H9 (cell line): ENCODE measurements around the gene NUDT16. TPM values are rescaled to one million over a fixed set of nuclear protein-coding genes. Genes with fewer than 3 reads are reported as not detected.

Experiments
- DNase-seq: peaks from one replicate; pipeline ENCODE4 v3.0.0-alpha.2; 2017
- H2AFZ ChIP-seq: one replicate; pipeline ENCODE4 v1.6.1; 2013; ENCODE audit warnings: mild to moderate bottlenecking, low read length, control low read depth, moderate library complexity
- H2AK5ac ChIP-seq: 2 replicates; pipeline ENCODE4 v1.6.1; 2013; ENCODE audit warnings: low read length, control low read depth, mixed read lengths; ENCODE audit not compliant: insufficient read length
- H2BK120ac ChIP-seq: one replicate; pipeline ENCODE4 v1.6.1; 2013; ENCODE audit warnings: low read depth, mild to moderate bottlenecking, low read length, control low read depth, inconsistent platforms; ENCODE audit not compliant: poor library complexity, severe bottlenecking
- H2BK12ac ChIP-seq: 2 replicates; pipeline ENCODE4 v1.6.1; 2013; ENCODE audit warnings: low read length, control low read depth, mixed read lengths, low read depth; ENCODE audit not compliant: insufficient read length
- H2BK15ac ChIP-seq: 2 replicates; pipeline ENCODE4 v1.6.1; 2013; ENCODE audit warnings: low read depth, low read length, control low read depth
- H2BK20ac ChIP-seq: one replicate; pipeline ENCODE4 v1.6.1; 2013; ENCODE audit warnings: low read depth, mild to moderate bottlenecking, low read length, control low read depth, inconsistent platforms; ENCODE audit not compliant: poor library complexity, severe bottlenecking
- H2BK5ac ChIP-seq: 2 replicates; pipeline ENCODE4 v1.6.1; 2013; ENCODE audit warnings: low read length, control low read depth, mixed read lengths; ENCODE audit not compliant: insufficient read length
- H3K14ac ChIP-seq: 2 replicates; pipeline ENCODE4 v1.6.1; 2013; ENCODE audit warnings: low read length, control low read depth; ENCODE audit not compliant: insufficient read depth
- H3K18ac ChIP-seq: 2 replicates; pipeline ENCODE4 v1.6.1; 2013; ENCODE audit warnings: low read depth, mild to moderate bottlenecking, mixed read lengths, low read length, control low read depth; ENCODE audit not compliant: insufficient read length
- H3K23ac ChIP-seq: 2 replicates; pipeline ENCODE4 v1.6.1; 2013; ENCODE audit warnings: low read length, control low read depth, mixed read lengths, low read depth; ENCODE audit not compliant: insufficient read length
- H3K23me2 ChIP-seq: 2 replicates; pipeline ENCODE4 v1.6.1; 2013; ENCODE audit warnings: low read depth, mild to moderate bottlenecking, mixed read lengths, low read length, control low read depth; ENCODE audit not compliant: insufficient read length, poor library complexity, severe bottlenecking
- H3K27ac ChIP-seq: 2 replicates; pipeline ENCODE4 v1.5.1; 2013; ENCODE audit warnings: low read length, control low read depth, mixed read lengths, low read depth; ENCODE audit not compliant: insufficient read length
- H3K27me3 ChIP-seq: 2 replicates; pipeline ENCODE4 v1.6.1; 2013; ENCODE audit warnings: low read length, control low read depth, inconsistent platforms; ENCODE audit not compliant: insufficient read depth
- H3K4ac ChIP-seq: 2 replicates; pipeline ENCODE4 v1.6.1; 2013; ENCODE audit warnings: low read depth, mild to moderate bottlenecking, control low read depth, inconsistent platforms, low read length, moderate library complexity
- H3K4me1 ChIP-seq: 2 replicates; pipeline ENCODE4 v1.6.1; 2013; ENCODE audit warnings: low read length, control low read depth, inconsistent platforms; ENCODE audit not compliant: insufficient read depth
- H3K4me2 ChIP-seq: 2 replicates; pipeline ENCODE4 v1.6.1; 2013; ENCODE audit warnings: low read length, control low read depth, mixed read lengths; ENCODE audit not compliant: insufficient read length, insufficient read depth
- H3K56ac ChIP-seq: 2 replicates; pipeline ENCODE4 v1.6.1; 2013; ENCODE audit warnings: low read depth, mild to moderate bottlenecking, mixed read lengths, low read length, control low read depth; ENCODE audit not compliant: insufficient read length
- H3K79me1 ChIP-seq: 2 replicates; pipeline ENCODE4 v1.6.1; 2013; ENCODE audit warnings: low read depth, mild to moderate bottlenecking, moderate library complexity, low read length, control low read depth, inconsistent platforms; ENCODE audit not compliant: insufficient read depth, poor library complexity, severe bottlenecking
- H3K79me2 ChIP-seq: 2 replicates; pipeline ENCODE4 v1.6.1; 2013; ENCODE audit warnings: low read length, control low read depth, inconsistent platforms; ENCODE audit not compliant: insufficient read depth
- H3K9ac ChIP-seq: 2 replicates; pipeline ENCODE4 v1.6.1; 2013; ENCODE audit warnings: low read length, control low read depth, mixed read lengths; ENCODE audit not compliant: insufficient read length; ENCODE audit errors: extremely low read depth
- H3K9me3 ChIP-seq: one replicate; pipeline ENCODE4 v1.6.1; 2013; ENCODE audit warnings: low read depth, low read length, inconsistent platforms; ENCODE audit not compliant: control insufficient read depth
- H3T11ph ChIP-seq: one replicate; pipeline ENCODE4 v1.6.1; 2013; ENCODE audit warnings: mild to moderate bottlenecking, low read length, control low read depth, inconsistent platforms
- H4K20me1 ChIP-seq: one replicate; pipeline ENCODE4 v1.6.1; 2013; ENCODE audit not compliant: control insufficient read depth, insufficient read length, insufficient read depth
- H4K5ac ChIP-seq: 2 replicates; pipeline ENCODE4 v1.6.1; 2013; ENCODE audit warnings: low read depth, mild to moderate bottlenecking, mixed read lengths, low read length, control low read depth; ENCODE audit not compliant: insufficient read length
- H4K8ac ChIP-seq: replicated peaks from 2 replicates; pipeline ENCODE4 v1.6.1; 2013; ENCODE audit warnings: low read length, control low read depth, mixed read lengths, low read depth; ENCODE audit not compliant: insufficient read length
- H4K91ac ChIP-seq: 2 replicates; pipeline ENCODE4 v1.6.1; 2013; ENCODE audit warnings: low read depth, mild to moderate bottlenecking, moderate library complexity, mixed read lengths, low read length, control low read depth; ENCODE audit not compliant: insufficient read length
- H3K27ac Mint-ChIP-seq, 3 experiments: 2 replicates in 2 of 3; 3 replicates in 1 of 3; pipeline ENCODE4 v1.8.0; 2020 to 2021; ENCODE audit warnings: mixed read lengths in 3 of 3, mild to moderate bottlenecking in 1 of 3, moderate library complexity in 1 of 3
- H3K27me3 Mint-ChIP-seq: 2 replicates; pipeline ENCODE4 v1.8.0; 2021; ENCODE audit warnings: low read depth, mild to moderate bottlenecking, moderate library complexity, mixed read lengths
- H3K36me3 Mint-ChIP-seq, 3 experiments: 2 replicates in 2 of 3; 3 replicates in 1 of 3; pipeline ENCODE4 v1.8.0; 2020 to 2021; ENCODE audit warnings: low read depth in 3 of 3, mixed read lengths in 3 of 3; ENCODE audit not compliant: insufficient read depth in 1 of 3
- H3K4me1 Mint-ChIP-seq, 2 experiments: 2 replicates each; pipeline ENCODE4 v1.8.0; 2020; ENCODE audit warnings: mixed read lengths in 2 of 2
- H3K4me3 Mint-ChIP-seq, 2 experiments: 2 replicates in 1 of 2; 3 replicates in 1 of 2; pipeline ENCODE4 v1.8.0; 2020 to 2021; ENCODE audit warnings: mild to moderate bottlenecking in 2 of 2, mixed read lengths in 2 of 2, moderate library complexity in 1 of 2
- H3K9me3 Mint-ChIP-seq, 2 experiments: 2 replicates in 1 of 2; 3 replicates in 1 of 2; pipeline ENCODE4 v1.8.0; 2020; ENCODE audit warnings: mild to moderate bottlenecking in 2 of 2, mixed read lengths in 2 of 2, moderate library complexity in 1 of 2
- WGBS: extraction: QIAGEN DNeasy Blood & Tissue Kit; methylation state at CpG from one replicate; pipeline ENCODE4 v1.1.7; 2013; ENCODE audit warnings: missing lambda C conversion rate, low lambda C conversion rate, mixed read lengths; ENCODE audit not compliant: insufficient read length; ENCODE audit errors: extremely low coverage; 5-methylcytosine and 5-hydroxymethylcytosine counted together
- total RNA-seq: library from RNA; stranded (reverse); gene quantifications from 2 replicates; pipeline ENCODE4 v1.2.1, GENCODE V29; 2021
- TF ChIP-seq, protein P1 (sequence below): fragments of 200-600 bp; sonication (generic); conservative IDR thresholded peaks from 3 replicates; pipeline ENCODE4 v1.8.0; 2021; ENCODE audit warnings: antibody characterized with exemption, mild to moderate bottlenecking

Gene NUDT16
- total RNA-seq, 1 experiment from 2014 or later: 18.2 TPM

DNA sequence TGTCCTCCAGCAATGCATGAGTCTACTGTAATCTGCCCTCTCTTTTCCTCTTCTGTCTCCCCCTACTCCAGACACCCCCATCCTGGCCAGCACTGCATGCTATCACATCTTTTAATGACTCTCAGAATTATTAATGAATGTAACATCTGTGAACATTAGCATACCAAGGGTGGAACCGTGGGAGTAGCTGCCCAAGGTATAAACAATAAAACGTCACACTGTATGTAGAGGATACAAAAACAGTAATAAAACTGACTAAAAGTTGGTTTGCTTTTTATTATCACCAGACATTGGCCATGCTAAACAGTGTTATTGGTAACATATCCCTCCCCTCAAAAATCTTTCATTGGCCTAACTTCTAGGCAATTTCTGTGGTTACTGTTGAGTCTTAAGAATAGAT is 24.7 kb downstream of the NUDT16 start:
- Histone ChIP-seq H2BK5ac (no peak overlapping the region), H3K4ac (no peak overlapping the region), H3K9ac (no peak overlapping the region), H3K27ac (no peak overlapping the region), H4K8ac (no peak overlapping the region), H3K27me3 (no peaks in the 10 kb centered on the region), H3K23me2 (no peaks in the 10 kb centered on the region), H2BK12ac (no peak overlapping the region), H3T11ph (no peak overlapping the region), H3K79me2 (no peaks in the 10 kb centered on the region), H2BK15ac (no peak overlapping the region), H3K9me3 (no peaks in the 10 kb centered on the region), H3K56ac (no peak overlapping the region), H3K18ac (no peak overlapping the region), H3K23ac (no peak overlapping the region), H2AFZ (no peak overlapping the region), H3K14ac (no peak overlapping the region), H2BK120ac (no peak overlapping the region), H3K4me1 (no peaks in the 10 kb centered on the region), H4K91ac (no peak overlapping the region), H4K5ac (no peak overlapping the region), H4K20me1 (no peaks in the 10 kb centered on the region), H2AK5ac (no peak overlapping the region), H3K4me2 (no peak overlapping the region), H3K79me1 (no peaks in the 10 kb centered on the region), H2BK20ac (no peak overlapping the region)
- H3K36me3 Mint-ChIP-seq: no peaks in the 10 kb centered on the region; a peak in 4 of 7 replicates
- WGBS: no CpG with 5 or more reads among the region's 2 CpGs
- H3K27me3 Mint-ChIP-seq: no peaks in the 10 kb centered on the region
- no peak overlapping the region for H3K4me3 Mint-ChIP-seq
- TF ChIP-seq, protein P1, sequence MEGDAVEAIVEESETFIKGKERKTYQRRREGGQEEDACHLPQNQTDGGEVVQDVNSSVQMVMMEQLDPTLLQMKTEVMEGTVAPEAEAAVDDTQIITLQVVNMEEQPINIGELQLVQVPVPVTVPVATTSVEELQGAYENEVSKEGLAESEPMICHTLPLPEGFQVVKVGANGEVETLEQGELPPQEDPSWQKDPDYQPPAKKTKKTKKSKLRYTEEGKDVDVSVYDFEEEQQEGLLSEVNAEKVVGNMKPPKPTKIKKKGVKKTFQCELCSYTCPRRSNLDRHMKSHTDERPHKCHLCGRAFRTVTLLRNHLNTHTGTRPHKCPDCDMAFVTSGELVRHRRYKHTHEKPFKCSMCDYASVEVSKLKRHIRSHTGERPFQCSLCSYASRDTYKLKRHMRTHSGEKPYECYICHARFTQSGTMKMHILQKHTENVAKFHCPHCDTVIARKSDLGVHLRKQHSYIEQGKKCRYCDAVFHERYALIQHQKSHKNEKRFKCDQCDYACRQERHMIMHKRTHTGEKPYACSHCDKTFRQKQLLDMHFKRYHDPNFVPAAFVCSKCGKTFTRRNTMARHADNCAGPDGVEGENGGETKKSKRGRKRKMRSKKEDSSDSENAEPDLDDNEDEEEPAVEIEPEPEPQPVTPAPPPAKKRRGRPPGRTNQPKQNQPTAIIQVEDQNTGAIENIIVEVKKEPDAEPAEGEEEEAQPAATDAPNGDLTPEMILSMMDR: no peak
- no peak overlapping the region for H3K27ac Mint-ChIP-seq
- DNase-seq: no peak
- H3K4me1 Mint-ChIP-seq: no peaks in the 10 kb centered on the region
- peaks cover 4 to 11% of the 10 kb centered on the region in 2 experiments; a peak in 4 of 5 replicates for H3K9me3 Mint-ChIP-seq
